CD4-positive, alpha-beta T cell (primary cell): ENCODE measurements around the gene NOTCH3. TPM values are rescaled to one million over a fixed set of nuclear protein-coding genes. Genes with fewer than 3 reads are reported as not detected.

ENCODE experiments used
- ATAC-seq: fragments of 200-7000 bp; cut with Tn5 transposase; one replicate; pipeline ENCODE4 v1.10.0; 2022; ENCODE audit warnings: mild to moderate bottlenecking; ENCODE audit not compliant: poor library complexity
- CTCF ChIA-PET: fragments of 350-600 bp; sonication (Branson Sonifier 250); formaldehyde crosslinking; loops from one replicate; lab custom pipeline; 2021; ENCODE audit warnings: antibody characterized with exemption, inconsistent platforms; lab: Charles Lee
- POLR2A ChIA-PET: fragments of 350-600 bp; sonication (Branson Sonifier 250); formaldehyde crosslinking; loops from one replicate; lab custom pipeline; 2021; ENCODE audit warnings: antibody characterized with exemption, inconsistent platforms; lab: Charles Lee
- DNase-seq, 14 experiments: peaks; one replicate each; pipeline ENCODE4 v3.0.0-alpha.2; 2013 to 2020; ENCODE audit warnings: mixed read lengths in 2 of 14
- H3K27ac ChIP-seq, 2 donors: one replicate each; pipeline versions ENCODE4 v1.5.1 to v1.7.0; 2013; ENCODE audit warnings: low read length in 2 of 2, low read depth in 1 of 2, mild to moderate bottlenecking in 1 of 2
- H3K27me3 ChIP-seq, 2 experiments: 1 replicate in 1 of 2; 2 replicates in 1 of 2; pipeline versions ENCODE4 v1.6.1 to v1.7.0; 2013; ENCODE audit warnings: low read length in 2 of 2, control low read depth in 1 of 2, mild to moderate bottlenecking in 1 of 2, moderate library complexity in 1 of 2; ENCODE audit not compliant: insufficient read depth in 2 of 2, control insufficient read depth in 1 of 2
- H3K36me3 ChIP-seq: one replicate; pipeline ENCODE4 v1.6.1; 2013; ENCODE audit warnings: low read length, control low read depth; ENCODE audit not compliant: insufficient read depth
- H3K4me1 ChIP-seq: one replicate; pipeline ENCODE4 v1.6.1; 2013; ENCODE audit warnings: low read length, control low read depth; ENCODE audit not compliant: insufficient read depth
- H3K4me3 ChIP-seq: one replicate; pipeline ENCODE4 v1.5.1; 2013; ENCODE audit warnings: mild to moderate bottlenecking, low read length, moderate library complexity
- H3K9me3 ChIP-seq, 2 experiments: 1 replicate in 1 of 2; 2 replicates in 1 of 2; pipeline versions ENCODE4 v1.6.1 to v1.7.0; 2013; ENCODE audit warnings: low read length in 2 of 2, mild to moderate bottlenecking in 2 of 2, control low read depth in 1 of 2, moderate library complexity in 1 of 2; ENCODE audit not compliant: control insufficient read depth in 1 of 2, insufficient read depth in 1 of 2
- H3K27ac Mint-ChIP-seq: one replicate; pipeline ENCODE4 v1.8.0; 2020; ENCODE audit warnings: mixed read lengths
- H3K27me3 Mint-ChIP-seq: one replicate; pipeline ENCODE4 v1.8.0; 2021; ENCODE audit warnings: mixed read lengths
- H3K36me3 Mint-ChIP-seq: one replicate; pipeline ENCODE4 v1.8.0; 2021; ENCODE audit warnings: low read depth, mixed read lengths
- H3K4me1 Mint-ChIP-seq: one replicate; pipeline ENCODE4 v1.8.0; 2021; ENCODE audit warnings: low read depth, mixed read lengths
- H3K4me3 Mint-ChIP-seq: one replicate; pipeline ENCODE4 v1.8.0; 2020; ENCODE audit warnings: mild to moderate bottlenecking, mixed read lengths
- H3K9me3 Mint-ChIP-seq: one replicate; pipeline ENCODE4 v1.8.0; 2020; ENCODE audit warnings: mixed read lengths
- CTCF ChIP-seq: fragments of 200-600 bp; IDR thresholded peaks from one replicate; pipeline ENCODE4 v1.8.0; 2022; ENCODE audit warnings: antibody characterized with exemption, mild to moderate bottlenecking
- intact Hi-C, 2 experiments: fragments of 100-400 bp; cut with DNase I in 1 of 2; cut with micrococcal nuclease in 1 of 2; formaldehyde crosslinking; loops; one replicate each; pipeline versions ENCODE4 v1.15.1 to v1.9.0; 2023 to 2025; cut with DNase I, micrococcal nuclease
- total RNA-seq, 174 experiments: library from RNA in 2 of 174; stranded (reverse) in 2 of 174; gene quantifications; one replicate each; pipeline ENCODE4 v1.2.3 and lab custom pipeline; 2021 to 2026

The NOTCH3 gene
- total RNA-seq, 2 experiments from 2014 or later = not detected

GRCh38 chr19:15120135-15121026 is 80.4 kb downstream of the NOTCH3 start:
- peaks cover 74% of the 10 kb centered on the region for H3K36me3 Mint-ChIP-seq
- ChIA-PET POLR2A (interaction anchor here (0.6 kb wide), 1 partner anchor 573 kb away, joined by 4 read pairs; no protein-coding TSS in a partner anchor), CTCF (no interaction called here)
- Histone ChIP-seq H3K36me3 (peaks cover 58% of the 10 kb centered on the region), H3K4me3 (no peak overlapping the region), H3K9me3 (peaks cover 0 to 9% of the 10 kb centered on the region in 2 experiments), H3K27ac (no peak overlapping the region), H3K4me1 (peaks cover 13% of the 10 kb centered on the region), H3K27me3 (no peaks in the 10 kb centered on the region)
- no peak for ATAC-seq
- H3K4me3 Mint-ChIP-seq = no peak overlapping the region
- no peaks in the 10 kb centered on the region for H3K27me3 Mint-ChIP-seq
- H3K4me1 Mint-ChIP-seq = peaks cover 17% of the 10 kb centered on the region
- no peaks in the 10 kb centered on the region for H3K9me3 Mint-ChIP-seq
- no peak for DNase-seq
- H3K27ac Mint-ChIP-seq = peak overlapping the region; percentile 36
- no peak for TF ChIP-seq CTCF
- intact Hi-C loops = no loop called here

DNA sequence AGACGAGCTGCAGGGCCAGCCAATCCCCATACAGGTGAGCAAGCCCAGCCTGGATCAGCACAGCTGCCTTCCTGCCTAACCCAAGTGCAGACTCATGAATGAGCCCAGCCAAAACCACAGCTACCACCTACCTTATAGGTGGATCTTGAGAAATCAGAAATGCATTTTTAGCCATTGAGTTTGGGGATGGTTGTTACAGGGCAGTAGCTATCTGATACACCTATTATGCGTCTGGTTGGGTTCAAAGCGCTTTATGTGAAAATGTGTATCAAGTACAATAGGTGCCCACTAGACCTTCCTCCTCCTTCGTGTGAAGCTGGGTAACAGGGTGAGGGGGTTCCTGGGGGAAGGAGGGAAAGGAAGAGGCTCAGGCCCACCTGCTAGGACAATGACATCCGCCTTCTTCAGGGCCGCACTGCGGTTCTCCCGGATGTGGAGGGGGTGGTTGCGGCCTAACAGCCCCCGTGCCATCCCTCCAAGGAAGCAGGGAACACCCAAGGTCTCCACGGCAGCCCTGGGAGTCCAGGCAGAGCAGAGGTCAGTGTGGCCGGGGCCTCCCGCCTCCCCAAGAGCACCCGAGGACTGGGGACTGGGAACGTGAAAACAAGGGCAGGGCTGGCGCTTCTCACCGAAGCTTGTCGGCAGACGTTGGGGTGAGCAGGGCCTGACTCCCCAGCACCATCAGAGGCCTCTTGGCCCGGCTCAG is 81.9 kb downstream of the NOTCH3 start:
- H3K27me3 ChIP-seq = no peaks in the 10 kb centered on the region
- H3K4me3 Mint-ChIP-seq = no peak overlapping the region
- H3K9me3 ChIP-seq = peaks cover 0 to 10% of the 10 kb centered on the region in 2 experiments
- H3K36me3 ChIP-seq = peaks cover 64% of the 10 kb centered on the region
- DNase-seq (no peak), ATAC-seq (no peak)
- H3K27ac Mint-ChIP-seq = no peak overlapping the region
- H3K36me3 Mint-ChIP-seq = peaks cover 62% of the 10 kb centered on the region
- H3K4me1 ChIP-seq = peaks cover 1% of the 10 kb centered on the region
- POLR2A ChIA-PET = interaction anchor here (1.1 kb wide), 1 partner anchor 25 kb away, joined by 3 read pairs; no protein-coding TSS in a partner anchor
- H3K9me3 Mint-ChIP-seq = no peaks in the 10 kb centered on the region
- no peak overlapping the region for H3K27ac ChIP-seq
- peaks cover 4% of the 10 kb centered on the region for H3K4me1 Mint-ChIP-seq
- TF ChIP-seq CTCF = no peak
- intact Hi-C loops = no loop called here
- H3K27me3 Mint-ChIP-seq = no peaks in the 10 kb centered on the region
- CTCF ChIA-PET = interaction anchor here (0.9 kb wide), 1 partner anchor 27 kb away, joined by 4 read pairs; no protein-coding TSS in a partner anchor
- no peak overlapping the region for H3K4me3 ChIP-seq

- DNase-seq = no peak
- no peaks in the 10 kb centered on the region for H3K27me3 Mint-ChIP-seq
- no peak overlapping the region for H3K4me3 Mint-ChIP-seq
- Histone ChIP-seq H3K4me3 (no peak overlapping the region), H3K36me3 (peaks cover 64% of the 10 kb centered on the region), H3K27ac (no peak overlapping the region), H3K9me3 (peaks cover 0 to 17% of the 10 kb centered on the region in 2 experiments), H3K27me3 (no peaks in the 10 kb centered on the region), H3K4me1 (no peaks in the 10 kb centered on the region)
- no peak for ATAC-seq
- H3K36me3 Mint-ChIP-seq = peaks cover 55% of the 10 kb centered on the region
- POLR2A ChIA-PET = interaction anchor here (1.1 kb wide), 1 partner anchor 24 kb away, joined by 3 read pairs; no protein-coding TSS in a partner anchor
- no peak overlapping the region for H3K27ac Mint-ChIP-seq
- no peaks in the 10 kb centered on the region for H3K4me1 Mint-ChIP-seq
- no peaks in the 10 kb centered on the region for H3K9me3 Mint-ChIP-seq
- CTCF ChIA-PET = no interaction called here
- no peak for TF ChIP-seq CTCF
- intact Hi-C loops = no loop called here
Measured at GRCh38 chr19:15118248-15118647, 82.5 kb downstream of the NOTCH3 start.
